ENCODE data around the gene CENPF. TPM values are rescaled to one million over a fixed set of nuclear protein-coding genes. Genes with fewer than 3 reads are reported as not detected.

The CENPF gene
- total RNA-seq, 2 experiments from 2014 or later: 125 to 135 TPM

Other genes with a start within 250 kb of the CENPF start
- gene PTPN14, start 51.6 kb upstream of the CENPF start, total RNA-seq: under 1 TPM; 0.20 to 0.28 TPM

Measured in activated CD4-positive, alpha-beta memory T cell treated with anti-CD3 and anti-CD28 coated beads, Interleukin-2, amount 10 ng/mL, durations not matched to agents 7 days and 5 days (primary cell).